Endodermal cell (in vitro differentiated cells): Measurements from ENCODE around the gene COP1. TPM values are rescaled to one million over a fixed set of nuclear protein-coding genes. Genes with fewer than 3 reads are reported as not detected.
A peak's percentile ranks its signal among the peaks of the same experiment; 100 is the strongest.
"Not testable (repeated sequence)": the region's sequence is repeated elsewhere in the genome, so short reads cannot be mapped to it uniquely, and the experiment has no call there.

ENCODE experiments used
- DNase-seq: peaks from one replicate; pipeline ENCODE4 v3.0.0-alpha.2; 2017
- H3K27ac ChIP-seq: 2 replicates; pipeline ENCODE4 v1.5.1; 2013; ENCODE audit warnings: mild to moderate bottlenecking, low read depth, low read length, moderate library complexity
- H3K27me3 ChIP-seq: 2 replicates; pipeline ENCODE4 v1.6.1; 2013; ENCODE audit warnings: mild to moderate bottlenecking, low read length, moderate library complexity; ENCODE audit not compliant: insufficient read depth, control insufficient read depth, poor library complexity, severe bottlenecking
- H3K36me3 ChIP-seq: 2 replicates; pipeline ENCODE4 v1.7.0; 2013; ENCODE audit warnings: mild to moderate bottlenecking, low read length, moderate library complexity; ENCODE audit not compliant: control insufficient read depth, insufficient read depth
- H3K4me1 ChIP-seq: one replicate; pipeline ENCODE4 v1.7.0; 2013; ENCODE audit warnings: low read length; ENCODE audit not compliant: control insufficient read depth, insufficient read depth
- H3K4me3 ChIP-seq: 2 replicates; pipeline ENCODE4 v1.5.1; 2013; ENCODE audit warnings: mild to moderate bottlenecking, low read length, moderate library complexity
- H3K9ac ChIP-seq: 2 replicates; pipeline ENCODE4 v1.6.1; 2013; ENCODE audit warnings: mild to moderate bottlenecking, low read length, moderate library complexity; ENCODE audit not compliant: poor library complexity, severe bottlenecking; ENCODE audit errors: extremely low read depth
- H3K9me3 ChIP-seq: 2 replicates; pipeline ENCODE4 v1.6.1; 2013; ENCODE audit warnings: mild to moderate bottlenecking, low read length, moderate library complexity; ENCODE audit not compliant: control insufficient read depth
- H3K27ac Mint-ChIP-seq: 2 replicates; pipeline ENCODE4 v1.8.0; 2020; ENCODE audit warnings: mixed read lengths
- H3K27me3 Mint-ChIP-seq: 2 replicates; pipeline ENCODE4 v1.8.0; 2021; ENCODE audit warnings: mild to moderate bottlenecking, mixed read lengths; ENCODE audit not compliant: insufficient read depth
- H3K36me3 Mint-ChIP-seq: 2 replicates; pipeline ENCODE4 v1.8.0; 2020; ENCODE audit warnings: low read depth, mixed read lengths
- H3K4me1 Mint-ChIP-seq: 2 replicates; pipeline ENCODE4 v1.8.0; 2020; ENCODE audit warnings: mixed read lengths
- H3K4me3 Mint-ChIP-seq: 2 replicates; pipeline ENCODE4 v1.8.0; 2020; ENCODE audit warnings: mild to moderate bottlenecking, moderate library complexity, mixed read lengths
- H3K9me3 Mint-ChIP-seq: 2 replicates; pipeline ENCODE4 v1.8.0; 2020; ENCODE audit warnings: mild to moderate bottlenecking, mixed read lengths
- WGBS, 2 experiments: methylation state at CpG; one replicate each; pipeline versions ENCODE4 v1.1.5 to v1.1.7; 2013; ENCODE audit warnings: missing lambda C conversion rate in 2 of 2, mixed read lengths in 1 of 2; ENCODE audit not compliant: insufficient coverage in 1 of 2, insufficient read length in 1 of 2; 5-methylcytosine and 5-hydroxymethylcytosine counted together
- total RNA-seq, 2 donors: library from RNA; stranded (reverse); fragmentation: NEBNext Ultra II Directional in 1 of 2; extraction: Animal tissue kit (Norgen Biotek cat#: 25700) in 1 of 2; gene quantifications; 2 replicates in 1 of 2; 3 replicates in 1 of 2; pipeline ENCODE4 v1.2.1, GENCODE V29; 2021
- TF ChIP-seq, protein P1 (sequence below): fragments of 200-600 bp; sonication (generic); conservative IDR thresholded peaks from 2 replicates; pipeline ENCODE4 v1.5.0; 2021; ENCODE audit warnings: antibody characterized with exemption, mild to moderate bottlenecking

The COP1 gene
- total RNA-seq, 2 donors from 2014 or later: 70.1 to 70.6 TPM

DNA sequence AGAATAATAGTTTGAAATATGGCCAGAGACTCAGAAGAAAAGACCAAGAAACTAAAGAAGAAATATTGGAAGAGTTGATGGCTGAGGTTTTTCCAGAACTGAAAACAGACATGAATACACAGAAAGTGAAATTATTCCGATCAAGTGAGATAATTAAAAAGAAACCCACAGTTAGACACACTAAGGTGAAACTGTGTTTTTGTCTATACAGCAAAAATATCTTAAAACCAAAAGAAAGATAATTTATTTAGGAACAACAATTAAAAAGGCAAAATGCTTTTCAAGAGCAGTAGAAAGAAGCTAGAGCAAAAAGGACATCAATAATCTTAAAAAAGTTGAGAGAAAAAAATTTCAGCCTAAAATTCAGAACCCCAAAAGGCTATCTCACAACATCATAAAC is 116.3 kb downstream of the COP1 start:
- TF ChIP-seq, protein P1, sequence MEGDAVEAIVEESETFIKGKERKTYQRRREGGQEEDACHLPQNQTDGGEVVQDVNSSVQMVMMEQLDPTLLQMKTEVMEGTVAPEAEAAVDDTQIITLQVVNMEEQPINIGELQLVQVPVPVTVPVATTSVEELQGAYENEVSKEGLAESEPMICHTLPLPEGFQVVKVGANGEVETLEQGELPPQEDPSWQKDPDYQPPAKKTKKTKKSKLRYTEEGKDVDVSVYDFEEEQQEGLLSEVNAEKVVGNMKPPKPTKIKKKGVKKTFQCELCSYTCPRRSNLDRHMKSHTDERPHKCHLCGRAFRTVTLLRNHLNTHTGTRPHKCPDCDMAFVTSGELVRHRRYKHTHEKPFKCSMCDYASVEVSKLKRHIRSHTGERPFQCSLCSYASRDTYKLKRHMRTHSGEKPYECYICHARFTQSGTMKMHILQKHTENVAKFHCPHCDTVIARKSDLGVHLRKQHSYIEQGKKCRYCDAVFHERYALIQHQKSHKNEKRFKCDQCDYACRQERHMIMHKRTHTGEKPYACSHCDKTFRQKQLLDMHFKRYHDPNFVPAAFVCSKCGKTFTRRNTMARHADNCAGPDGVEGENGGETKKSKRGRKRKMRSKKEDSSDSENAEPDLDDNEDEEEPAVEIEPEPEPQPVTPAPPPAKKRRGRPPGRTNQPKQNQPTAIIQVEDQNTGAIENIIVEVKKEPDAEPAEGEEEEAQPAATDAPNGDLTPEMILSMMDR: no peak
- no peak overlapping the region for H3K27ac Mint-ChIP-seq
- no peak overlapping the region for H3K9ac ChIP-seq

DNA sequence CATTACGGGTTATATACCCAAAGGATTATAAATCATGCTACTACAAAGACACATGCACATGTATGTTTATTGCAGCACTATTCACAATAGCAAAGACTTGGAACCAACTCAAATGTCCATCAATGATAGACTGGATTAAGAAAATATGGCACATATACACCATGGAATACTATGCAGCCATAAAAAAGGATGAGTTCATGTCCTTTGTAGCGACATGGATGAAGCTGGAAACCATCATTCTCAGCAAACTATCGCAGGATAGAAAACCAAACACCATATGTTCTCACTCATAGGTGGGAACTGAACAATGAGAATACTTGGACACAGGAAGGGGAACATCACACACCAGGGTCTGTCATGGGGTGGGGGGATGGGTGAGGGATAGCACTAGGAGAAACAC is 119.3 kb downstream of the COP1 start:
- not testable (repeated sequence) for H3K27me3 ChIP-seq, H3K9me3 ChIP-seq, H3K27ac ChIP-seq, H3K4me1 Mint-ChIP-seq, DNase-seq, H3K27me3 Mint-ChIP-seq, H3K27ac Mint-ChIP-seq, H3K4me1 ChIP-seq, H3K9ac ChIP-seq, H3K4me3 ChIP-seq, H3K4me3 Mint-ChIP-seq
- H3K36me3 ChIP-seq: peaks cover 26% of the 10 kb centered on the region
- 100% methylated on average over 1 to 2 of the region's 3 CpGs for WGBS, 2 experiments
- H3K36me3 Mint-ChIP-seq: peaks cover 38% of the 10 kb centered on the region
- peaks cover 11% of the 10 kb centered on the region for H3K9me3 Mint-ChIP-seq

More for the DNA sequence above, 116.3 kb downstream of the COP1 start:
- H3K36me3 Mint-ChIP-seq: peaks cover 44% of the 10 kb centered on the region
- peaks cover 17% of the 10 kb centered on the region for H3K9me3 ChIP-seq
- DNase-seq: no peak
- H3K27me3 Mint-ChIP-seq: no peaks in the 10 kb centered on the region
- H3K4me1 ChIP-seq: no peaks in the 10 kb centered on the region
- peaks cover 9% of the 10 kb centered on the region for H3K4me1 Mint-ChIP-seq
- 80 to 100% methylated on average over 1 of the region's 1 CpG for WGBS, 2 experiments
- peaks cover 26% of the 10 kb centered on the region for H3K36me3 ChIP-seq
- no peak overlapping the region for H3K4me3 Mint-ChIP-seq
- no peak overlapping the region for H3K4me3 ChIP-seq
- H3K9me3 Mint-ChIP-seq: peaks cover 15% of the 10 kb centered on the region
- no peaks in the 10 kb centered on the region for H3K27me3 ChIP-seq
- no peak overlapping the region for H3K27ac ChIP-seq

DNA sequence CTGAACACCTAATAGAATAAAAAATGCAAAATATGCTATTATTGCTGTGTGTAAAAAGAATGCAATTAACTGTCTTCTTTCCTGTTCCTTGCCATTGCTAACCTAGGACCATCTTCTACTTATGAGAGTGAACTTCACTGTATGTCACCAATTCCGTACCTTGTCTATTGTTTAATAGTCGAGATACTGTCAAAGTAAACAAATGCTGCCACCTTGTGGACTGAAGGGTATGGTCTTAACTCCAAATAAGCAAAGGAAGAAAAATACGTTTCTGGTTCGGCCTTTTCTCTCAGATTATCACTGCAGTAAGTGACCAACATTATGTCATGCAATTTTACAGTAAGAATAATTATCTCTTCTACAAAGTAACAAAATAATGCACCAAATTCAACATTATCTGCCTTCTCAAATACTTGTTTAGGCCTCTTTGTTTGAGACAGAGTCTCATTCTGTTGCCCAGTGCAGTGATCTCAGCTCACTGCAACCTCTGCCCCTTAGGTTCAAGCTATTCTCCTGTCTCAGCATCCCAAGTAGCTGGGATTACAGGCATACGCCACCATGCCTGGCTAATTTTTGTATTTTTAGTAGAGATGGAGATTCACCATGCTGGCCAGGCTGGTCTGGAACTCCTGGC is 133.4 kb downstream of the COP1 start:
- peaks cover 50% of the 10 kb centered on the region for H3K36me3 Mint-ChIP-seq
- no peaks in the 10 kb centered on the region for H3K27me3 Mint-ChIP-seq
- Histone ChIP-seq H3K9ac (no peak overlapping the region), H3K27me3 (no peaks in the 10 kb centered on the region), H3K4me3 (no peak overlapping the region), H3K36me3 (peaks cover 46% of the 10 kb centered on the region), H3K27ac (no peak overlapping the region), H3K4me1 (no peaks in the 10 kb centered on the region), H3K9me3 (peaks cover 27% of the 10 kb centered on the region)
- H3K9me3 Mint-ChIP-seq: peaks cover 22% of the 10 kb centered on the region
- 49 to 57% methylated on average over 4 to 5 of the region's 5 CpGs for WGBS, 2 experiments
- DNase-seq: peak; percentile 71
- TF ChIP-seq, protein P1: peak; percentile 91
- no peak overlapping the region for H3K27ac Mint-ChIP-seq
- H3K4me3 Mint-ChIP-seq: no peak overlapping the region
- peaks cover 21% of the 10 kb centered on the region for H3K4me1 Mint-ChIP-seq

DNA sequence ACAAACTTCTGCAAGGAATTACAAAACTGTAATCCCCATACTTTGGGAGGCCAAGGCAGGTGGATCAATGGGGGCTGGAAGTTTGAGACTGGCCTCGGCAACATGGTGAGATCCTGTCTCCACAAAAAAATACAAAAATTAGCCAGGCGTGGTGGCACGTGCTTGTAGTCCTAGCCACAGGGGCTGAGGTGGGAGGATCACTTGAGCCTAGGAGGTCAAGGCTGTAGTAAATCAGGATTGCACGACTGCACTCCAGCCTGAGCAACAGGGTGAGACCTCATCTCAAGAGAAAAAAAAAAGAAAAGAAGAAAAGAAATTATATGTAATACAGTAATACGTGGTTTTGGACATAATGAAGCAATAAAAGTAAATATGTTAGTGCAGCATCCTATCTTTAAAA is 138.2 kb downstream of the COP1 start:
- H3K9me3 ChIP-seq: no peaks in the 10 kb centered on the region
- H3K4me1 Mint-ChIP-seq: peaks cover 23% of the 10 kb centered on the region
- H3K9me3 Mint-ChIP-seq: no peaks in the 10 kb centered on the region
- no peak overlapping the region for H3K9ac ChIP-seq
- H3K36me3 ChIP-seq: peaks cover 23% of the 10 kb centered on the region
- TF ChIP-seq, protein P1: no peak
- no peaks in the 10 kb centered on the region for H3K4me1 ChIP-seq
- H3K4me3 Mint-ChIP-seq: no peak overlapping the region
- no peak overlapping the region for H3K4me3 ChIP-seq
- H3K27me3 ChIP-seq: no peaks in the 10 kb centered on the region
- peaks cover 38% of the 10 kb centered on the region for H3K36me3 Mint-ChIP-seq
- 95 to 100% methylated on average over 3 to 5 of the region's 5 CpGs for WGBS, 2 experiments
- no peaks in the 10 kb centered on the region for H3K27me3 Mint-ChIP-seq
- no peak overlapping the region for H3K27ac Mint-ChIP-seq
- no peak overlapping the region for H3K27ac ChIP-seq
- DNase-seq: no peak
